Measurements from ENCODE around the gene TAS1R3. TPM values are rescaled to one million over a fixed set of nuclear protein-coding genes. Genes with fewer than 3 reads are reported as not detected.

Gene TAS1R3
- total RNA-seq, 1 donor from 2014 or later = 0.39 TPM

DNA sequence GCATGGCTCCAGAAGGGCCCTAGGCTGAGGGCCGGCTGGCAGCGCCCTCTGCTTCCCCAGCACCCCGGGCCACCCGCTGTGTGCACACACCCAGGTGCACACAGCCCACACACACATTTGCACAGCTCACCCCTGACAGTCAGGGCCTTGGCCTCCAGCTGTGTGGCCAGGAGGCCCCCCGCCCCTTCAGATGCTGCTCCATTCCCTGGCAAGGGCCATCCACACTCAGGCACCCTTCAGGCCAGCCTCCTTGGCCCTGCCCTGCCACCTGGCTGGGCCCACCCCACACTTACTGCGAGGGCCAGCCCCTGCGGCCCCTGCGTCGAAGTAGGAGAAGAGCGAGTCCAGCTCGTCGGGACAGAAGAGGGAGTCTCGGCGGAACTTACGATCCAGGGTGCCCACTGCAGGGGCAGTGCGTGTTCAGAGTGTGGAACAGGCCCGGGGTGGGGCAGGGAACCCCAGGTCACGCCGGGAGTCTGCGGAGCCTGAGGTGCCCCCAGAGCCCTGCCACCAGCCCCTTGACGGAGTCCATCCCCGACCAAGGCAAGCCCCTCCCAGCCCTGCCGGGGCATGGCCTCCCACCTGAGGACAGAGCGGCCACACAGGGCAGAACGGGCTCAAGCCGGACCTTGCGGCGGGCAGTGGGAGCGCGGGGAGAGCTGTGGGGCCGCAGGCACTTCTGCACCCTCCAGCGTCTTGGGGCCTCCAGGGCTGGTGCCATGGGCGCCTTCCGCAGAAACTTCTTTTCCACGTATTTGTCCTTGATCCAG lies 35.7 kb upstream of the TAS1R3 start:
- DNase-seq = no peak

DNA sequence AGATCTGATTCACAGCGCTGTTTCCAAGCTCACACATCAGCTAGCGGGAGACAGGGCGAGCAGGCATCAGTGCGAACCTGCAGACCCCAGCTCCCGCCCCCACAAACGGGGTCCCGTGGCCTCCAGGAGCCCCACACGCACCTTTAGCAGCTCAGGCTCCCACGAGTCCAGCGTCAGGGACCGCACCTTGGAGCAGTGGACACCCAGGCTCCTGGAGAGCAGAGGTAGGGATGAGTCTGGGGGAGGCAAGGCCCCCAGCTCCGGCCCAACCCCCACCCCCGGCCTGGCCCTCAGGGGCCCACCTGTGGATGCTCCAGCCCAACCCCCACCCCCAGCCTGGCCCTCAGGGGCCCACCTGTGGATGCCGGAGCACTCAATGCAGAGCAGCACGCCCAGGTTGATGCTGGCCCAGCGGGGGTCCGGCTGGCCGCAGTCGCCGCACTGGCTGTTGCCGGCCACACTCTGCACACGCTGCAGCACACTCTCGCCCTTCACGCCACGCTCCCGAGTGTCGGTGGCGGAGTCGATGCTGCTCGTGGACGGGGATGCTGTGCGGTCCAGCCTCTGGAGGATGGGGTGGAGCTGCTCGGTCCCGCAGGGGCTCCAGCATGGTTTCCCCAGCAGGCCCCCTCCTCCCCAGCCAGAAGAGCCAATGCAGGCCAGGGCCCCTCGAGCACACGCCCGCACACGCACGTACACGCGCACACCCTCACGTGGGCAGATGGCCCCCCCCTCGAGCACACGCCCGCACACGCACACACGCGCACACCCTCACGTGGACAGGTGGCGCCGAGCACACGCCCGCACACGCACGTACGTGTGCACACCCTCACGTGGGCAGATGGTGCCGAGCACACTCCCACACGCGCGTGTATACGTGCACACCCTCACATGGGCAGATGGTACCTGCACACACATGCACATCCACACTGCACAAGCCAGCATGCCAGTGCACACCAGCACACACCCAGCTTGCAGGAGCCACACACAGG lies 34.7 kb upstream of the TAS1R3 start:
- DNase-seq = no peak

DNA sequence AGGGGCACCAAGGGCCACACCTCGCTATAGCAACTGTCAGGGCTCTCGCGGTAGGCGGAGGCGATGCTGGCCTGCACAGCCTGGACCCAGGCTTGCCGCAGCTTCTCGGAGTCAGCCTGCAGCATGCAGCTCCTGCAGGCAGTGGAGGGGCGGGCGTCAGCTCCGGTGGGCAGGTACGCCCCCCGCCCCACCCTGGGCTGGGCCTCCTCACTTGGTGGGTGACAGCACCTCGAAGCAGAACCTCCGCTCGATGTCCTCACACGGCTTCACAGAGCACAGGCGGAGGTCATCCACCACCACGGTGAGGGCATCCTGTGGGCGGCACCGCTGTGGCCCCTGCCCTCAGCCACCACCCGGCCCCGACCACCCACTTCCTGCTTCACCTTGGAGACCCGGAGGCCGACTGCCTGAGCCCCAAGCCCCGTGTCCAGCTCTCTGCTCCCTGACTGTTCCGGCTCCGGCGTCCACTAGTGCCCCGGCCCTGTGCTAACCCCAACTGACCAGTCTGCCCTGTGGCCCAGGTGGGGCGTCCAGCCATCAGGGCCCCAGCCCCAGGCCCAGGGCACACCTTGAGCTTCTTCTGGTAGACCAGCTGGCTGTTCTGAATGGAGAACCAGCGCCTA lies 33.2 kb upstream of the TAS1R3 start:
- DNase-seq = no peak

DNA sequence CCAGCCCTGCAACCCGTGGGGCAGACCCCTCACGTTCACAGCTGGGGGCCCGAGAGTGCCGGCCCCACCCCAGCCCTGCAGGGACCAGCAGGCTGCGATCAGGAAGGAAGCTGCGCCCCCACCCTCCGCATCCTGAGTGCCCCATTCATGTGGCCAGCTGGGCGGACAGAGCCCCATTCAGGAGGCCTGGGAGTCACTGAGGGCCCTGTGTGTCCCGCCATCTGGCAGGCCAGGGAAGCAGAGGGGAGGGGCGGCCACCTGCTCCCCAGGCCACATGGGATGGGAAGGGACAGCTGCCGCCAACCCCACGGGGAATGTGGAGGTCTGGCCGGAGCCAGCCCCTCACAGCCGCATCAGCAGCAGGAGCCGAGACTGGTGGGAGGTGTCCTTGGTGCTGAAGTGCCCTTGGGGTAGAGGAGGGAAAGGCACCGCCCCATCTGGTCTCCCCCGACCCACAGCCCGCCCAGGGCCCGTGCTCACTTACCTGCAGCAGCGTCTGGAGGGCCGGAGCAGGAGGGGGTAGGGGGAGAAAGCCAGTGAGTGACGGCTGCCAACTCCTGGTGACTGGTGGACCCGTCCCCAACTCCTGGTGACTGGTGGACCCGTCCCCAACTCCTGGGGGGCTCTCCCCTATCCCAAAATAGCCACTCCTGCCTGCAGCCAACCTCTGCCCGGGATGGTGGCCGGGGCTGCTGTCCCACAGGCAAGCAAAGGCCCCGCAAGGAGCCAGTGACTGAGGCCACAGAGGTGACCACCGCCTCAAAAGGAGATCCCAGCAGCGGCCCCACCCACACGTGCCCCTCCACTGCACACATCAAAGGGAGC lies 32.0 kb upstream of the TAS1R3 start:
- no peak for DNase-seq

DNA sequence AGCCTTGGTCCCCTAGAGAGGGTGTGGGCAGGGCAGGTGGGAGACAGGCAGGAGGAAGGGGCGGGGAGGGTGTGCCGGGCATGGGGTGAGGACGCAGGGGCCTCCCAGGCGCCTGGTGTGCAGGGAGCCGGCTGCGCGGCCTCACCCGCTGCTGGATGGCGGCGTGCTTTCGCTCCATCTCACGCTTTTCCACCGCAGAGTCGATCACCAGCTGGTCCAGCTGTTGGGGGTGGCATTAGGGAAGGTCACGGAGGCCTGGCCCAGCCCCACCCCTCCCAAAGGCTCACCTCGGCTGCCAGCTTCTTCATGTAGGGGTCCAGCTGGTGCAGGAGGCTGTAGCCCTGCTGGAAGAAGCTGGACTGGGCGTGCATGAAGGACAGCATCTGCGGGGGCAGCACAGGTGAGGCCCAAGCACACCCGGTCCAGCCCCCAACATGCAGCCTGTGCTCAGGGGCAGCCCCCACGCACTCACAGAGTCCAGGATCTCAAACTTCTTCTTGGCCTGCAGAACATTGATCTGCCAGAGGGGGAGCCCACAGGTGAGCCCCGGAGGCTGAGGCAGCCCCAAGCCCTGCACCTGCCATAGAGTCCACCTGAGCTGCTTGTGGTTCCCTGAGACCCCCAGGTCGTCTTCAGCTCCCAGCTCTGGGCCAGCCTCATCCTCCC lies 31.3 kb upstream of the TAS1R3 start:
- no peak for DNase-seq

DNA sequence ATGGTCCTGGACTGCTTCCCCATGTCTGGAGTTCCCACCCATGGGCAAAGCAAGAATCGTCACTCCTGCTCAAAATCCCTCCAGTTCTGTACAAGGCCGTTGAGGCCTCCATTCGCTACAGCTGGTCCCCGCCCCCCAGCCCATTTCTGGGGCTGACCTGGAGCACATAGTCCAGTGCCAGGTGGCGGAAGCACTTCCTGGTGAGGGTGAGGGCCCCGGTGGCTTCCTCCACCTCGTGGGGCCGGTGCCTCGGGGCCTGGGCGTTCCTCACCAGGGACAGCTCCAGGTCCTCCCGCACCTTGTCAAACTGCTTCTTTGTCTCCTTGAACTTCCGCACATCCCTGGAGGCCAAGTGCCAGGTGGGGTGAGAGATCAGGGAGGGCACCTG lies 30.7 kb upstream of the TAS1R3 start:
- DNase-seq = no peak

DNA sequence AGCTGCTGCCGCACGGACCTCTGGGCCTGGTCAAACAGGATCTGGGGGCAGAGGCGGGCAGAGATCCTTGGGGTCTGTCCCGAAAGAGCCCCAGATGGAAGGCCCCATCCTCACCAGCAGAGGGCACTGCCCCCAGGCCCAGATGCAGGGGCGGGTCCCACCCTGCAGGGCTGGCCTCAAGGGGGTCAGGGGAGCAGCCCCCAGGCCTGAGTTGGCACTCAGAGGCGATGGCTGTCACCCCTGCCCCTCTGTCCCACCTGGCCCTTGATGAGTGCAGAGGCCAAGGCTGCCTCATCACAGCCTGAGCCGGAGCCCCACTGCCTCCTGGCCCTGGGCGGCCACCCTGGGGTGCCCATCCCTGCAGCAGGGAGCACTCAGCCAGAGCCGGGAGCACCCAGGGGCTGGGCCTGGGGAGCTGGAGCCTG lies 29.1 kb upstream of the TAS1R3 start:
- DNase-seq = no peak

DNA sequence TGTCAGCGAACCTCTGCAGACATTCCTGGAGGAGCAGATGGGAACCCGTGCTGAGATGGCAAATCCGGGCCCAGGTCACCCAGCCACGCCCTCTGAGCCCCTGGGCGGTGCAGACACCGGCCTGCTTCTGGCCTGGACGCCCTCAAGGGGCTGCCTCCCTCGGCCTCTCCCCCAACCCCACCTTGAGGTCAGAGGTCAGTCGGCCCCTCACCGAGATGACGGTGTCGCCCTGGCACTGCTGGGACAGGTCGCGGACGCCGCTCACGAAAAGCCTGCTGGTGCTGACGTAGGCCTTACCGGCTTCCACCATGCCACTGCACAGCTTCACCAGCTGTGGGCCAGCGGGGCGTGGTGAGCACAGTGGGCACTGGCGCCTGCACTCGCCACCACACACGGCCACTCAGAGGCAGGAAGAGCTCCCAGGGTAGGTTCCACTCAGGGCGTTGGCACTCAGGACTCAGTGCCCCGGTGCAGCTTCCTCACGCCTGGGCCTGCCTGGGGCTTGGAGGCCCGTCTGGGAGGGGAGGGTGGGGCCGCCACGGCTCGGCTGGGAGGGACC lies 28.1 kb upstream of the TAS1R3 start:
- DNase-seq = no peak

DNA sequence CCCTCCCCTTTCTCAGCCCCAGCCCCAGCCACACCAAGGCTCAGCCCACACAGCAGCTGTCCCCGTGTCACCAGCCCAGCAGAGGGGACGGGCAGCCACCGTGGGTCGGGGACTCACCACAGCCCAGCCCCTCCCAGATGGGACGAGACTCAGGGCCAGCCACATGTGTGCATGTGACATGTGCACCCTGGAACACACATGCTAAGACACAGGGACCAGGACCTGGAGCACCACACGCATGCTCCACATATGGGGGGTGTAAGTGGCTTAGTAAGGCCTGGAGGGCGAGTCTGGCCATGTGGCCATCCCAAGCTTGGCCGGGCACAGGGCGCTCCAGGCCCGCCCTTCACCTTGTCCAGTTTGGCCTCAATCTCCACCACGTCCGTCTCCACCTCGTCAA lies 27.3 kb upstream of the TAS1R3 start:
- no peak for DNase-seq

DNA sequence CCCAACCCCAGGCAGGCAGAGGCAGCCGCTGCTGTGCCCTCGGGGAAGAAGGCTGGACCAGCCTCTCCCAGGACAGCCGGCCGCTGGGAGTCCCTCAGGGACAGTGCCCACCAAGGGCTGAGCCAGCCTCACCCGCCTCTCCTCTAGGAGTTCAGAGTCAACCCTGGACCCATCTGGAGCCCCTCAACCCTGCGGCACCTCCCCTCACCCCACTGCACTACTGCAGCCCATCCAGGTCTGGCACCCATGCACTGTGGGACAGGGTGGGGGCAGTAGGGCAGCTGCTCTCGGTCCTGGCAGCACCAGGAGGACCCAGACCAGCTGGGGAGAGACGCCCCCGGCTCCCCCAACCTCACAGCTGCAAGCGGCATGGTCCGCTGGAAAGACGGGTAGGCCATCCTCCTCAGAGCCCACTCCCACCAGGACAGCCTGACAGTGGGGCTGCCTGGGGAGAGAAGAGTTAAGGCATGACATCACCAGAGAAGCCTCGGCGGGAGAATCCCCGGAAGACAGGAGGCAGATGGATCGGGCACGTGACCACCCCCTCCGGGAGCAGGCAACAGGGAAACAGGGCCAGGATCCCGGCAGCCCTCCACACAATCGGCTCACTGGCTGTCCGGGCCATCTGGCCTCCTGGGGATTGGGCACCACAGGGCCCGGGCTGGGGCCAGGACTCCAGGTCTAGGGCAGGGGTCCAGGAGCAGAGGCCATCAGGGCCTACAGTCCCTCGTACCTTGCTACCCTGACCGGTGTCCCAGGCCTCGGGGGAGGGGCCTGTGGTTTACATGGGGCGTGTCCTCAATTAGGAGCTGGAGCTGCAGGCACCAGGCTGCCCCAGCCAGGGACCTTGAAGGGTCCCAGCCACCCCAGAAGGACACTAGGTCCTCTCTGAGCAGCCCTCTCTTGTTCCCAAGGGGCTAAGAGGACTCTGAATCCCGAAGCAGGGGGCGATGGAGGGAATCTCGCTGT lies 26.5 kb upstream of the TAS1R3 start:
- DNase-seq = peak; percentile 68

DNA sequence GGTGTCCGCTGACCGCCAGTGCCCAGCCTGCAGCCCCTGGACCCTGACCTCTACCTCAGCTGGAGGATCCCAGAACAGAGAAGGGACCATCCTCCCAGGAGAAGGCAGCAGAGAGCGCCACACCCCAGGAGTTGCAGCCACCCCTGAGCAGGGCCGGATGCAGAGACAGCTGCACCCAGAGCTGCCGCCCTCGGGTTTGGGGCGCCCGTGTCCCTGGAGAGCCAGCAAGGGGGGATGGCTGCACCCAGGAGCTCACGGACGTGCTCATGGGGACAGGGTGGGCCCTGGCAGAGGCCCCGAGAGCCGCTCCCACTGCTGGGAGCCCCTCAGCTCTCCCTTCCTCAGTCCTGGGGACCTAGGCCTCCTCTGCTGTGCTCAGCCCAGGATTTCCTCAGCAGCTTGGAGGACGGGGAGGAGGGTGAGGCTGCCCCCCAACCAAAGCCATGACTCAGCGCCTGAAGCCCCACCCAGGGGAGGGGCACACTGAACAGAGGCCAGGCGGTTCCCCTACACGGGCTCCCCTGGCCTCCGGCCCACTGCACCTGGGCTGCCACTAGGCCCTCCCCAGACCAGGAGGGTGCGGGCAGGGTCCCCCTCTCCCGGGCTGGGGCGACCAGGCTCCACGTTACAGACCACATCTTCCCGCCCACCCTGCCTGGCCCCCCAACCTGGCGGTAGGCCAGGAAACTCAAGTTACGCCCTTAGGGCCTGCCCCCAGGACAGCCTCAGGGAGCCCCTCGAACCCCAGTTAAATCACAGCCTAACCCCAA lies 25.6 kb upstream of the TAS1R3 start:
- no peak for DNase-seq

DNA sequence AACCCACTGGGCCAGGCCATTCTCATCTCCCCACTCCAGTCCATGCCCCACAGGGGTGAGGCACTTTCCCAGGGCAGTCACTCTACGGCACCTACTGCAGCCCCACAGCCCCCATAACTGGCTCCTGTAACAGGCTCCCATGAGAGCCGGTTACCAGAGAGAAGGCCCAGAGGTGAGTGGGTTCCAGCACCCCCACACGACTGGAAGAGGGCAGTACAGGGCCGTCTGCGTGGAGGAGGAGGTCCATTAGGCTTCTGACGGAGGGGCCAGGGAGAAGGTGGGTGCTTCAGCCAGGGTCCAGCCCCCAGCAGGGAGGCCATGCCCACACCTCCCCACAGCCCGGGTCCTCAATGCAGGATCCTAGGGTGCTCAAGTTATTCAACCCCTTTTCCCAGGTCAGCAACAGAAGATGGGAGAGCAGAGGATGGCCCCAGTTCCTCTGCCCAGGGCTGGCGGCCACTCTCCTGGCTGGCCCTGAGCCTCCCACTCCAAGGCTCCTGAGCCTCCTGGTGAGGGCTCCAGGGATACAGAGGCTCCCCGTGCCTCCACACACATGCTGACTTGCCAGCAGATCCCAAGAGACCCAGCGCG lies 24.9 kb upstream of the TAS1R3 start:
- DNase-seq = no peak

DNA sequence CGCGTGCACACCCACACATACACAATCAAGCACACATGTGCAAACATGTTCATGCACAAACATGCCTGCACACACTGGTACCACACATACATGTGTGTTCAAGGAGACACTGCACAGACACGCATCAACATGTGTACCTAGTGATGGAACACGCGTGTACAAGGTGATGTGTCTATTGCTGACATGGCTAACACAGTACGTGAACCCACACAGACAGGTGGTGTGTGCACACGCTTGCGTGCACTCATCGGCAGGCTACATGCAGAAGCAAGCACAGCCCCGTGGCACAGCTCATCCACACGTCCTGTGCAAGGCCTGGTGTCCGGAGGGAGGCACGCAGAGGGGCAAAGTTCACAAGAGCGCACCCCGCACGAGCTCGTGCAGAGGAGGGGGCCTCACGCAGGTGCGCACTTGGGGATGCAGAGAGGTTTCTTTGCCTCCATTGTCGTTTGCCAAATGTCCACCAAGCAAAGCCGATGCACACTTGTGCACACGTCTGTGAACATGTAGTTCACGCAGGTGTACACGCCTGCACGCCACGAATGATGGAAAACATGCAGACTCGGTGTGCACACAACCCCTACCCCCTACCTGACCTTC lies 24.3 kb upstream of the TAS1R3 start:
- no peak for DNase-seq

DNA sequence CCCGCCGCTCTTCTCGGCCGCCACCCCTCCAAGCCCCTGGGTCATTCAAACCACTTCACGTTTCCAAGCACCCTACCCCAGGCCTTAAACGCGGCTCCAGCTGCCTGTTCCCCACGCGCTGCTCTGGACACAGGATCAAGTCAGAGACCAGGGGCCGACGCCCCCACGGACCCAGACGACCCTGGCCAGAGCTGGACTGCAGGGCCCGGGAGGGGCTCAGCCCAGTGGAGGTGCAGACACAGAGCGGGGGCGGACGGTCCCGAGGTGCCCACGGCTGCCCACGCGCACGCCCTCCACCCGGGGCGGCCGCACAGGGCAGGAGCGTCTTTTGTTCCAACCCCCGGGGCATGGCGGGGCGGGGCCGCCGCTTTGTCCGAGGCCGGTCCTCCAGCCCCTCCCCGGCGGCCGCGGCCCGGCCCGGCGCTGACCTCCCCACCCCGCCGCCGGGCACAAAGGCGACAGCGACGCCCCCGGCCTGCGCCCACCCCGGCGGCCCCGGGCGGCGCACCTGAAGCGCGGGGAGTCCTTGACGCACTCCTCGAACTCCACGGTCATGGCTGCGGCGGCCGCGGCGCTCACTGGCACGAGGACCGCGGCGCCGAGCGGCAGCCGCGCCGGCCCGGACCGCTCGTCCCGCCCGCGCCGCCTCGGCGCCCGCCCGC lies 23.7 kb upstream of the TAS1R3 start:
- no peak for DNase-seq

DNA sequence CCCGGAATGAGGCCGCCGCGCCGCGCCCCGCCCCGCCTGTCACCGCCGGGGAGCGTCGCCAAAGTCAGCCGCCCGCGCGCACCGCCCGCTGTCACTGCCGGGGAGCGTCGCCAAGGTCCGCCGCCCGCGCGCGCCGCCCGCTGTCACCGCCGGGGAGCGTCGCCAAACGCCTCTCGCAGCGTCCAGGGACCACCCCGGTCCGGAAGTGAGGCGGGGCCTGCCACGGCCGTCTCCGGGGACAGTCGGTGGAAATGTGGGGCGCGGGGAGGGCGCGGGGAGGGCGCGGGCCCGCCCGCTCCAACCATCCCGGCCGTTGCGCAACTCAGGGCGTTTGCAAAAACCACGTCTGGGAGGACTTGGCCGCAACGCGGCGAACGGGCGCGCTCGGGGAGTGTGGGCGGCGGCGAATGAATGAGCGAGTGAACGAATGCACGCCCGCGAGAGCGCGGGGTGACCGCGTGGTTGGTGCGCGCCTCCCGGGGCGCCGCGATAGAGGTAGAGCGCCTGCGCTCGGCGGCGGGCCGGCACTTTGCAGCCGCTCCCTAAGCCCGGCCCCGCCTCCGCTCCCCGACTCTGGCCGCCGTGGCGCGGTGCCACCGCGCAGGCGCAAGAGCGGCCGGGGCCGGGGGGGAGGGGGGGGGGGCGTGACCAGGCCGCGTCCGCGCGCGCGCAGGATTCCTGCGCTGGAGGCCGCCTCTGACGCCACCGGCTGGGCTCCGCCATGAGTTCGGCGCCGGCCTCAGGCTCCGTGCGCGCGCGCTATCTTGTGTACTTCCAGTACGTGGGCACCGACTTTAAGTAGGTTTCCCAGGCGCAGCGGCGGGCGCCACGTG lies 22.9 kb upstream of the TAS1R3 start, which contains the start of the genes ACAP3 and PUSL1:
Gene ACAP3 (minus strand): TSS at position 8 of the 833 bp plus-strand sequence. CDS start 115 bp downstream, outside the sequence.
Gene PUSL1 (plus strand): TSS at position 675 of the 833 bp plus-strand sequence. CDS start 47 bp downstream, at position 722.
- DNase-seq = peak; percentile 92

DNA sequence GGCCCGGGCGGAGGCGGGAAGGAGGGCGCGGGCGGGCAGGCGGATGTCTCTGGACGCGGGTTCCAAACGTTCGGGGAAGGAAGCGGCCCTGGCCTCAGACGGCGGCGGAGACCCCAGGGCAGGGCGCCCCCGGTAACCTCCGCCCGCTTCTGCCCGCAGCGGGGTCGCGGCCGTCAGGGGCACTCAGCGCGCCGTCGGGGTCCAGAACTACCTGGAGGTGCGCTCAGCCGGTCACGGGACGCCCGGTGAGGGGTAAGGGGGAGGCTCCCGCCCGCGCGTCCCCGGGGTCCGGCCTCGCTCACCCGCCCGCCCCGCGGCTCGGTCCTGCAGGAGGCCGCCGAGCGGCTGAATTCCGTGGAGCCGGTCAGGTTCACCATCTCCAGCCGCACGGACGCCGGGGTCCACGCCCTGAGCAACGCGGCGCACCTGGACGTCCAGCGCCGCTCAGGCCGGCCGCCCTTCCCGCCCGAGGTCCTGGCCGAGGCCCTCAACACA lies 22.3 kb upstream of the TAS1R3 start:
- no peak for DNase-seq
